HG03108 (cell line): ENCODE data around the gene COQ8A.

Experiments used
- ATAC-seq: cut with Tn5 transposase; IDR thresholded peaks from one replicate; pipeline ENCODE4 v1.9.1; 2021; ENCODE audit warnings: moderate library complexity; ENCODE audit not compliant: unreplicated experiment

Gene COQ8A

DNA sequence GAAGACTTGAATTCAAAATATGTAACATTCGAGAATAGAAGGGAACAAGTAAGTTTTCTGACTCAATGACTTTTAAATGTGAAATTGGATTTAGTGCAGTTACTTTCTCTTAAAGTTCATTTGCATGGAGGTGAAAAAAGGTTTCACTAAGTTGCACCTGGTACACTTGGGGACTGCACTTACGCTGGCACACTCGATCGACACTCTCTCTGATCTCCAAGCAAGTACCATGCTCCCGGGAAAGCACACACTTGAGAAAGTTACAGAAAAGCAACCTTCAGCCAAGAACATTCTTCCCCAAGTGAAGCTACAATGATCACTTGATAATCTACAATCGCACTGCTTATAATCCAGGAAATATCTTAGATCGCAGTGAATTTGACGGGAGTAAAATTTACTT is 63.1 kb downstream of the COQ8A start:
- no peak for ATAC-seq

DNA sequence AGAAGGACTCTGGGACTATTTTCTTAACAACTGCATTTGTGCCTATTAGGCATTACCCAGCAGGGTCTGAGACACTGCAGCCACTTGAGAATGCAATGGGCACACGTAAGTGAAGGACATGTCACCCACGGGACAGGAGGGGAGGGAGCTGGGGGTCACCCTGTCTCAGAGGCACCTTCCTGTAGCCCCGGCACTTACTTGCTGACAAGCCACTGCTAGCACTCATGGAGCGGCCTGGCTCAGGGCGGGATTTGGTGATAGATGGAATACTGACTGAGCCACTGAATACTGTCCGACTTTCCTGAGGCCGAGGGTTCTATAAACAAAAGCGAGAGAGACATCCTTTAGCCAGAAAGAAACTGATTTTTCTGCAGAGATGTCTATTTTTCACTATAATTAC is 64.7 kb downstream of the COQ8A start:
- no peak for ATAC-seq

DNA sequence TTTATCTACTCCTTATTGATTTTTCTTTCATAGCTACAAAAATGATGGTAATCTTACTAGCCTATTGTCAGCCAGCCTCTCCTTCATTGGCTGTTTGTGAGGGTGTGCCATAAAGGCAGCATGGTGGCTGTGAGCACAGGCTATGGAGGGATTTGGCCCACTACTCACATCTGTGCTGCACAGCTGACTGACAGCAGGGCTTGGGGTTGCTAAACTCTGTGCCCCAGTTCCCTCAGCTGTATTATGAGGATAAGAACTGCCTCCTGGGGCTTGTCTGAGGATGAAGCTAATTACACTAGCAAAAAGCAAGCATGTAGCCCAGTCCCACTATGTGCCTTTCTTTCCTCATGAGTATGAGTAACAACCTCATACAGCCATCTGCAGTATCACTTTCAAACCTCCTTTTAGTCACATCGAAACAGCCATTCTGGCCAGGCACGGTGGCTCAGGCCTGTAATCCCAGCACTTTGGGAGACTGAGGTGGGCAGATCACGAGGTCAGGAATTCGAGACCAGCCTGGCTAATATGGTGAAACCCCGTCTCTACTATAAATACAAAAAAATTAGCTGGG is 66.2 kb downstream of the COQ8A start:
- no peak for ATAC-seq

DNA sequence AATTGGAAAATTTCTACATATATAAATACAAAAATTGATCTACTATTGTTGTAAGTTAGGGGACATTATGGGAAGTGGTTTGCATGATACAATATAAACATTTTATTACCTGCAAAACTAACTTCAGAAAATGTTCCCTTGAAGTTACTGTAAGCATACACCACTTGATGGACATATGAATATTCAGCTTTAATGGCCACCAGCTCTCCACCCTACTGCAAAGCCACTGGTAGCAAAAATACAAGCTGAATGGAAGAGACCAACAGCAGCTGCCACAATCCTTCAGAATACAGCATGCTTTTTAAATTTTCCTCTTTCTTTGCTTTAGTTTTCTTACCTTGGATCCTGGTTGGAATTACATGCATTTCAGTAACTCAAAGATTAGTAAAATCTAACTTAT is 69.8 kb downstream of the COQ8A start:
- no peak for ATAC-seq

DNA sequence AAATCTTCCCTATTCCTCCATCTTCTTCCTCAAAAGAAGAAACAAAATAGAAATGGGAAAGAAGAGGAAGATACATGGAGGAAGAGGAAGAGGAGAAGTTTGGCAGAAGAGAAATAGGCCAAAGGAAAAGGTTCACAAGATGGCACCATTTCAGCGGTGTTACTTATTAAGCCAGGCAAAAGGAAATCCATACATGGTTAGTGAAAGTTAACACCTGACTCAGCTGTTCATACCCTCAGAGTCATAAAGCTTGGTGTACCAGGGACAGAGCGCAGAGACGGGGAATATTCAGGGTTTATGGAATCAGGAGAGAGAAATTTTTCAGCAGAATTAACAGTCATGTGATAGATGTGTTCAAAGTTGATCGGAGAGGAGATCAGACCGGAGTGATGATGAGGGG is 70.6 kb downstream of the COQ8A start:
- no peak for ATAC-seq

DNA sequence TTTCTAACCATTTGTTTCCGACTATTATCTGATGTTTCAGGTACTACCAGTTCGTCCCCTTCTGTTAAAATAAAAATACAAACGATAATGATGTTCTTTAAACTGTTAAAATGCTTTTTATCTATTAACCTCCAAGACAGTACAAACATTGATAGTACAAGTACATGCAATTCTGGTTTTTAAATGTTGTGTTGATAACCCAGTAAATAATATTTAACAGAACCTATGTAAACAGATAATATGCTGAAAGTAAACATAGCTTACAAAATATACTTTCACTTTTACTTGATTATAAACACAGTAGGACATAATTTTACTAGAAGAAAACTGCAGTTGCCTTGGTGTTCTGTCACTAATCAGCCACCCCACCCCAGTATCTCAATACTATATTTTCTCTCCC is 76.9 kb downstream of the COQ8A start:
- ATAC-seq: no peak

DNA sequence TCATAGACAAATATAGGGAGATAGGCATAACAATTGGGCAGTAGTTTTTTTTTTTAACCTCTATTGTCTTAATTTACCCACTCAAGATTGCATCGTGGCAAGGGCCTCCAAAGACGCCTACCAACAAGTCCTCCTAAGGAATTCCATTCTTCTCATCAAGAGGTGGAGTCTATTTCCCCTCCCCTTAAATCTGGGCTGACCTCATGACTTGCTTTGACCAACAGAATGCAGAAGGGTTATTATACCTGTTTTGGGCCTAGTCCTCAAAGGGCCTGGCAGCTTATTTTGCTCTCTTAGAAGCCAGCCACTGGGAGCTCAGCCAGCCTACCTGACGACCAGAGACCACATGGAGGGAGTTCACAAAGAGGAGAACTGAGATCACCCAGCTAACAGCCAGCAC is 92.3 kb downstream of the COQ8A start:
- no peak for ATAC-seq

DNA sequence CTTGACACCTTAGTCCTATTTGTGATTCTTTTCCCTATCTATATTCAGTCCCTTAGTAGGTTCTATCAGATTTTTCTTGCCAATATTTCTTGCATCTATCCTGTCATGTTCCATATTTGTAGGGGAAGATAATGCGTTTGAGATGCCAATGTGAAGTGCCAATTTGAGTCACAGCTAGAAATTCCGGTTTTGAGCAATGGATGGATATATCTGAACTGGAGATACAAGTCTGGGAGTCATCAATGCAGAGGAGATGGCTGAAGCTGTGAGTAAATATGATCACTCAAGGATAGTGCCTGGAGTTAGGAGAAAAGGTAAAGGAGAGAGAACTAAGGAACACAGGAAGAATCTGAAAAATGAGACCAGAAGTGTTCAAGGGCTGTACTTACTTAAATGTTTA is 93.8 kb downstream of the COQ8A start:
- ATAC-seq: no peak

DNA sequence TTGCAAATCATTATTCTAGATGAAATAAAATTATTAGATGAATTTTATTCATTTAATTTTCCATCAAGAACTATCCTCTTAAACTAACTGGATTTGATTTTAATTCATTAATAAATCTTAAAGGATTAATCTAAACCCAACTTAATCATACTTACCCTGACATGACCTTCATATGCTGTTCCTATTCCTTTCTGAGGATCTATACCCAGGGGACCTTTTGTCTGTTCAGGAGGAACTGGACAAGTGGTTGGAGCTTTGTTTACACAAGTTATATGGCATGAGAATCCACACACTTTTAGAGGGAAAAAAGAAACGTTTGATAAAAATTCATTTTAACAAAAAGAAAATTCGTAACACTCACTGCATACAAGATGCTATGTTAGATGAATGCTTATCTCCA is 95.2 kb downstream of the COQ8A start:
- no peak for ATAC-seq

DNA sequence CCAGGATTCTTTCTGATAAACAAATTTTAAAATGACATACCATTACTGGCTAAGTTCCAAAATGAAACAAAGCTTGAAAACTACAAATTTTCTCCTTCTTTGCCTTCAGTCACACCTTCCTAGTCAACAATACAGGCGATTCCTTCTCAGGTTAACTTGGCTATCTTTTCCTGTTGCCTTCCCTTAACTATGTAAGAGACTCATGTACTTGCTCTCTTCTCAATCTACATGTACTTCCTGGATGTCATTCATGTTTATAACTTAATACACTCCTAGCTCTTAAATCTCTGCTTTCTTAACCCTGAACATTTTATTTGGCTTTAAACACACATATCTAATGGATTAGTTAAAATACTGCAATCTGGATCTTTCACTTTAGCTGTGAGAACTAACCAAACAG is 97.0 kb downstream of the COQ8A start:
- ATAC-seq: no peak
